Activated CD8-positive, alpha-beta memory T cell treated with anti-CD3 and anti-CD28 coated beads for 4 hours (primary cell): ENCODE results near the gene TSPAN9.
A peak's percentile ranks its signal among the peaks of the same experiment; 100 is the strongest.

Experiments
- DNase-seq, 2 donors: peaks; one replicate each; pipeline ENCODE4 v3.0.0-alpha.2; 2020; ENCODE audit warnings: low read depth in 2 of 2

Gene TSPAN9, protein sequence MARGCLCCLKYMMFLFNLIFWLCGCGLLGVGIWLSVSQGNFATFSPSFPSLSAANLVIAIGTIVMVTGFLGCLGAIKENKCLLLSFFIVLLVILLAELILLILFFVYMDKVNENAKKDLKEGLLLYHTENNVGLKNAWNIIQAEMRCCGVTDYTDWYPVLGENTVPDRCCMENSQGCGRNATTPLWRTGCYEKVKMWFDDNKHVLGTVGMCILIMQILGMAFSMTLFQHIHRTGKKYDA

DNA sequence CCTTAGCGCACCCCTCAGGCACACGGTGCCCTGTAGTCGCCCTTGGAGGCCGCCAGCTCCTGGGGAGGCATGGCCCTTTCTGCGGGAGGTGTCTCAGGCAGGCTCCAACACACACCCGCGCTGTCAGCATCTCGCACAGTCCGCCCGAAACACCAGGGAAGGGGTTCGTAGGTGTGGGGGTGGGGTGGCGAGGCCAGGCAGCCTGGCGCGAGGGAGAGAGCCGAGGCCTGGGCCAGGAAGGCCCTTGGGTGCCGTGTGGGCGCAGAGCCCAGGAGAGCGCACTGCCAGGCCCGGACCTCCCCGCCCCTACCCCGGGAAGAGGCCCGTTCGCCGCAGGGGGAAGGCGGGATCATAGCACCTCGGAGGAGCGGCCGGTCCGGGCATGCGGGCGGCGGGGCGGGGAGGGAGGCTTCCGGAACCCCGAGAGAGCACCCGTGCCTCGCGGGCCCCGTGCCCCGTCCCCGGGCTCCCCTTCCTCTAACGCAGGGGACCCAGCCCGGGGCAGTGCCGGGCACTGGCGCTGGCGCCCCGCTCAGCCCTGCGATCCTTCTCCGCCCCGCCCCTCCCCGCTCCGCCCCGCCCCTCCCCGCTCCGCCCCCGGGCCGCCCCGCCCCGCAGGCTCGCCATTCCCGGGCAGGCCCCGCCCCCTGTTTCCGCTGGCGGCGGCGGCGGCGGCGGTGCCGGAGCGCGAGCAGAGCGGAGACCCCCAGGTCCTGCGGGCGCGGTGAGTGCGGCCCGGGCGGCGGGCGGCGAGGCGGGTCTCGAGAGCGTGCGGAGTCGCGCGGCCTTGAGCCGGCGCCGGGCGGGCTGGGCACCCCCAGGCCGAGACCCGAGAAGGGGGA is at the start of gene TSPAN9:
Gene TSPAN9 (plus strand): TSS at position 650 of the 842 bp plus-strand sequence. CDS start 123,815 bp downstream, outside the sequence.
- peak; percentile 24 to 41 for DNase-seq

DNA sequence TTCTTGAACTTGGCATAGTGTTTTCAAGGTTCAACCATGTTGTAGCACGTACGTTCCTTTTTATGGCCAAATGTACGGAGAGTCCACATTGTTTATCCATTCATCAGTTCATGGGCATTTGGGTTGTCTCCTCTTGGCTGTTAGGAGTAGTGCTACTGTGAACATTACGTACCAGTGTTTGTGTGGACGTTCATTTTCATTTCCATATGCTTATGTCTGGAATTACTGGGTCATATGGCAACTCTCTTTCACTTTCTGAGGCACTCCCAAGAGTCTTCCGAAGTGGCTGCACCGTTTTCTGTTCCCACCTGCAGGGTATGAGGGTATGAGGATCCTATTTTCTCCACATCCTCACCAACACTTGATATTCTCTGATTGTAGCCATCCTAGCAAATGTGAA is 49.1 kb upstream of the TSPAN9 start:
- no peak for DNase-seq

DNA sequence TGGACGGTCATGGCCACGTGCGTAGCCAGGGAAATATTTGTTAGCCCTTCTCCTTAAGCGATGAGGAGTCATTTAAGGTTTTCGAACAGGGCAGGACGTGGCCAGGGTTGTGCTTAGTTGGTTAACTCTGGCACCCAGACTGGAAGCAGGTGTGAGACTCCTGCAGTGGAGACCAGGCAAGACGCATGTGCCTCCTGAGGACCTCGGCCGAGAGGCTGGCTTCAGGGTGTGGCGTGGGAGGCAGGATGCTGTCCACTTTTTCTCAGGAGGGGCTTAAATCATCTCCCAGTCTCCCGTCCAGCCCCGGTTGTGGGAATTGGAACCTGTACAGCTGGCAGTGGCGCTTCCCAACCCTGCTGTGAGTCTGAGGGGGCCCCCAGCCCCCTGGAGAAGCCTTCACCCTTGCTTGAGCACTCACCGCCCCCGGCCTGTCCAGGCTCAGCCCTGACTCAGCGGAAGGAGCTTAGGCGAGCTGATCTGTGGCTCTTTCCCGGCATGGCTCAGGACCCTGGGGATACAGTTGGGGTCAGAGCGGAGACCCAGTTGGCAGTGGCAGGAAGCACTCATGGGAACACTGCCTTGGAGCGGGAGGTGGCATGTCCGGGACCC is 46.3 kb upstream of the TSPAN9 start:
- no peak for DNase-seq

DNA sequence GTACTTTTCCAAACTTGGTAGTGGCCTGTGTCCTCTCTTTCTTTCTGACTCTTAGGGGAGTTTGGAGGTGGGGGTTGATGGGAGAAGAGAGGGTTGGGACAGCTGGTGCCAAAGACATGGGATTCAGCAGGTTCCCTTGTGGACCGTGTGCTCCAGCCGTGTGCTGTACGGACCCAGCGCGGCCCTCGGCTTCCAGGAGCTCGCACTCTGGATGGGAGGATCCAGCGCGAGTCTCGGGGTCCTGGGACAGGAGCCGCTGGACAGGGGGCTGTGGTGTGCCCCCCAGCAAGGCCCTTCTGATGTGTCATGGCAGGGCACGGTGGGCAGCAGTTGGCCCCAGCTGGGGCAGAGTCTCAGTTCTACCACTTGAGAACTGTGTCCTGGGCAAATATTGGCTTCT is 45.0 kb upstream of the TSPAN9 start:
- DNase-seq, result no peak

DNA sequence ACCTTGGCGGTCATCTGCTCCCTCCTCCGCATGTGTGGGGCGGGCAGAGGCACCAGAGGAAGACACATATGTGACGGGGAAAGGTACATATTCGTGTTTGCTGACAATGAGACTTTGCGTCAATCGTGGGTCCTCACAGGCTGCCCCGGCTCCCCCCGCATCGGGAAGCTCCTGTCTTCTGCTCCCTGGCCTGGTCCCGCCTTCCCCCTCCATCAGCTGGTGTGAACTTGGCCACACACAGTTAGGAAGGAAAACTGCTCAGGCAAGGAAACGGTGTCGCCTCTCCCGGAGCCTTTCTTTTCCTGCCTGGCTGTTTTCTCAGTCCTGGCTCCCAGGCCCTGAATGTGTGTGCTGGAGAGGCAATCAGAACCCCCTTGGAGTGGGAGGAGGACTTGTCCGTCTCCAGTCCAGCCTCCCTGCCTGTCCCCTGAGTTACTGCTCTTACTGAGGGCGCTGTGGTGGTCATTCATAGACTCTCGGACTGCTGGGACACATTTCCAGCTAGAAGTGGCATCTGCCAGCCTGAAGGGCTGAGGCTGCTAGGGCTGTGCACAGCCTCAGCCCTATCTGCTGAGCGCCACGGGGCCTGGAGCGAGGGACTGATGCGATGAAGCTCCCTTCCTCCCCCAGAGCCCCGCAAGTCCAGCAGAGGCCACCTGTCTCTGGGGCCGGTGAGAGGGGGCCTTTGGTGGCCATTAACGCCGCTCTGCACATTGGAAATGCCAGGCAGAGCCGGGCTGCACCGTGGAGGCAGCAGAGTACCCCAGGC is 44.2 kb upstream of the TSPAN9 start:
- no peak for DNase-seq

DNA sequence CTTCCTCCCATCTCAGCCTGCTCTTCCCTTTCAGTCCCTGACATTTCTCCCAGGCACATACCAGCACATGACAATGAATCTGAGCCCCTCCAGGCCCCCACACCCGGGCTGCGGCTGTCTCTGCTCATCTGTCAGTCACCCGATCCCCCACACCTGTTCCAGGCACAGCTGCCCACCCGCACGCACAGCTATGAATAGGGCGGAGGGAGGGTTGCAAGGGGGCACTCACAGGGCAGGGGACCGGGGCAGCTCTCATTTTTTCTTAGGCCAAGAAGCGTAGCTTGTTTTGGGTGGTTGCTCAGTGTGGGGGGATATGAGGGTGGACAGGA is 43.7 kb upstream of the TSPAN9 start:
- DNase-seq, result no peak

DNA sequence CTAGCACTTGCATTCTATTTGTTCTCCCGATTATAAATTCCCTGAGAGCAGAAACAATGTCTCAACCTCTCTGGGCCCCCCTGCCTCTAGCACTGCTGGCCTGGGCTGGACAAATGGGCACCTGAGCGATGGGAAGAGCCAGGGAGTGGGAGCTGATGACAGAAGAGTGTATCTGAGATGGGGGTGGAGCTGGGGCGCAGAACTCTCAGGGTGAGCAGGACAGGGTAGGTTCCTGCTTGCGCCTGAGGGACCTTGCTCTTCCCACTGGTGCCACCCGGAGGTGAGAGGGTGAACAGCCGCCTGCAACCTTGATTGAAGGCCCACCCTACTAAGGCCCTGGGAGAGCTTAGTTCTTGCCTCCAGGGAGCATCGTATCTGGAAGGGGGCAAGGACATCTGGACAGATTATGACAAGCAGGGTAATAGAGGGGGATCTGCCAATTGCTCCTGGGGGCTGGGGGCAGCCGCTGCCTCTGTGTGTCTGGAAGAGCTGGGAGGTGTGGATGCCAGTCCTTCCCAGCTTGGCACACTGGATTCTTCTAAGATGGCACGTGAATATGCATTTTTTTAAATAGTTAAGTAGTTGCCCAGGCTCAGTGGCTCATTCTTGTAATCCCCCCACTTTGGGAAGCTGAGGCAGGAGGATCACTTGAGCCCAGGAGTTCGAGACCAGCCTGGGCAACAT is 43.0 kb upstream of the TSPAN9 start:
- DNase-seq, result no peak

DNA sequence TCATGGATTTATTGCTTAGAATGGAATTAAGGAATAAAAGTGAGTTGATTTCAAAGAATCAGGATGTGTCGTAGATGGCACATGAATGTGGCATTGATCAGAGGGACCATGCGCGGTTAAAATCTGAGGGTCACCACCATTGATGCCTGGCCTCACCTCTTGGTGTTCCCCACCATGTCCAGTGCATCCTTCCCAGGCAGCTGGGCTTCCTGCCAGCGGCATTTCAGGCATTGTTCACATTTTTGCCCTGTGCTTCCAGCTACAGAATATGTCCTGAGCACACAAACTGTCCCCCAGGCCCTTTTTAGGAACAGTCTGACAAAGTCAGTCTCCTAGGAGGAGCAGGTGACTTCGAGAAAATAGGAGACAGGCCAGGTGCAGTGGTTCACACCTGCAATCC is 42.0 kb upstream of the TSPAN9 start:
- DNase-seq, result no peak

DNA sequence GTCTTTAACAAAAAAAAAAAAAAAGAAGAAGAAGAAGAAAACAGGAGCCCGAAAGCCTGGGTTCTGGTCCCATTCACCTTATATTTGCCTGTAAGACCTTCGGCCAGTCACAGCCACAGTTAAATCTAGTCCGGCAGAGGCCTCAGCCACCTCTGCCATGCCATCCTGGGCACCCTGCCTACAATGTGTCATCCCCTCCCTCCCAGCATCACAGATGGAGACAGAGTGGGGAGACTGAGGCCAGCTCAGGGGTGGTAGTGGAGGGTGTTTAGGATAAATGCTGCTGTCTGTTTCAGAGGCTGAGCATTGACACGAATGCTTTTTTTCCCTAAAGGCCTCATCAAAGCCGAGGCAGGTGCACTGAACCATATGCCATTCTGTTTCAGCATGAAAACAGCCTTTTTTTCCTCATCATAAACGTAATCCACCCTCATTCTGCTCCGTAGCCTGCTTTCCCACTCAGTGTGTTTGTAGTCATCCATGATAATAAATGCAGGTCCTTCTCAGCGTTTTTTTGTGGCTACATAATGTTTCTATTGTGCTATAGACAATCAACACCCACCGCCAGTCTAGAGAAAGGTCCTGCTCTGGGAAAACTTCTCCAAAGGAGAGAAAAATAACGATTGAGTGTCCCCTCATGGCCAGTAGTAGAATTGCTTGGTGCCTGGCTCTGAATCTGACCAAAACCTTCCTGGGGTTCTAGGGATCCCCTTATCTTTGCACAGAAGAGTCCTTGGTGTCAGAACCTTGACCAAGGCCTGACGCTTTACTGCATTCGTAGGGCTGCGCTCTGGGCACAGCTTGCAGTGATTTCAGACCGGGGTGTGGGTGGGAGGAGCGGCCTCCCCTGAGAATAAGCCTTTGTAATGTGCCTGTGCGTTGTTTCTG is 41.1 kb upstream of the TSPAN9 start:
- no peak for DNase-seq

DNA sequence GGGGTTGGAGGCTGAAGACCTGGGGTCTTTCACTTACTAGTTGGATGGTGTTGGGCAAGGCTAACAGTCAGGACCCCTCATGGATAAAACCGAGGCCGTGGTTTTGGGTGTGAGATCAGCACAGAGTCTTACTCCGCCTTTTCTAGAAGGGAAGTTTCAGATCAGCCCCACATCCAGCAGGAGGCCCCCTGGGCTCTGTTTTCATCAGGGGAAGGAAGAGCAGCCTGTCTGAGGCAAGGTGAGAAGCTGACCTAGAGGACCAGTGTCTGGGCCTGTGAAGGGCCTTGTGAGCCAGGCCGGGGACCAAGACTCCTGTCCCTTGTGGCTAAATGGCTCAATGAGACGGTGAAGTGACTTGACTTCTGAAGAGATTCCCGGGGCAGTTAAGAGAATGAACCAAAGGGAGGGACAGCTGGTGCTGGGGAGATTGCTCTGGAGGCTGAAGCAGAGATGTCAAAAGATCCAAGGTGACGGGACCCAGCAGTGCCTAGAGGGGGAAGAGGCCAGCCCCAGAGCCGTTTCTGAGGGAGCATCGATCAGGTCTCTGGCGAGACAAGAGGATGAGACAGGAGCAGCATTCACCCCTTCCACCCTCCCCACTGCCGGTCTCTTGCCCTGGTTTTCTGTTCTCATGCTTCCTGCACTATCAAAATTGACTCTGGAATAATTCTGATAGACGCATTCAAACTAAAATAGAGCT is 40.1 kb upstream of the TSPAN9 start:
- DNase-seq, result no peak

DNA sequence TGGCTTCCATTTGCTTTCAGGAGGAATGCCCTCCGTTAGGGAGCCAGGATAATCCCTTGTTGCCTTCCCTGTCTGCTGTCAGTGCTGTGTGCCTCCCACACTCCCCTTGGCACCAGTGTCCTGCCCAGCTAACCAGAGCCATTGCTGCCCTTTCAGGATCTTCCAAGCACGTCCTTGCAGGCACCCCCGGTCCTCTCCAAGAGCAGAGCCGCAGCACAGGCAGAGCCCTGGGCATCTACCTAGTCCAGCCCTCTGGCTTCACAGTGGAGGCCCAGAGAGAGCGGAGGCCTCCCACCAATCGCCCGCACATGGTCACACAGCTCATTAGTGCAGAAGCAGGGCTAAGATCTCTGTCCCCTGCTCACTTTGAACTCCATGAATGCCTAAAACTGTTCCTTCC is 39.0 kb upstream of the TSPAN9 start:
- DNase-seq, result no peak

DNA sequence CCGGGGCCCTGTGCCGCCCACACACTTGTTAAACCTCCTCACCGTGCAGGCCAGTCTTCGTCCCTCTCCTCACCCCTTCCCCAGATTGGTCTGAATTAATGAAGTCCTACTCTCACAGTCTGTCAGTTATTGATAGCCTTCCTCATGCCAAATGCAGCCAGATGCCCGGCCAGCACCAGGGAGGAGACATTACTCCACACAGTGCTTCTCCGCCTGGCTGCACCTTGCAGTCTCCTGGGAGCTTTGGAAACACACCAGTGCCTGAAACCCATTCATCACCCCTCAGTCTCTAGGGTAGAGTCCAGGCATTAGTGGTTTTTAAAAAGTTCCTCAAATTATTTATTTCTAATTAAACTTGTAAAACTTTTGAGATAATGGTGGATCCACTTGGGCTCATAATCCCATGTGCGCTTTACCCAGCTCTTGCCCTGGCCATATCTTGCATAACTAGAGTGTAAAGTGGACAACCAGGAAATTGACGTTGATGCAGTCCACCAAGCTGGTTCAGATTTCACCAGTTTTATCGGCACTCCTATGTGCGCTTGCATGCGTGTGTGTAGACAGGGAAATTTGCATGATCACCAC is 38.2 kb upstream of the TSPAN9 start:
- DNase-seq, result no peak

DNA sequence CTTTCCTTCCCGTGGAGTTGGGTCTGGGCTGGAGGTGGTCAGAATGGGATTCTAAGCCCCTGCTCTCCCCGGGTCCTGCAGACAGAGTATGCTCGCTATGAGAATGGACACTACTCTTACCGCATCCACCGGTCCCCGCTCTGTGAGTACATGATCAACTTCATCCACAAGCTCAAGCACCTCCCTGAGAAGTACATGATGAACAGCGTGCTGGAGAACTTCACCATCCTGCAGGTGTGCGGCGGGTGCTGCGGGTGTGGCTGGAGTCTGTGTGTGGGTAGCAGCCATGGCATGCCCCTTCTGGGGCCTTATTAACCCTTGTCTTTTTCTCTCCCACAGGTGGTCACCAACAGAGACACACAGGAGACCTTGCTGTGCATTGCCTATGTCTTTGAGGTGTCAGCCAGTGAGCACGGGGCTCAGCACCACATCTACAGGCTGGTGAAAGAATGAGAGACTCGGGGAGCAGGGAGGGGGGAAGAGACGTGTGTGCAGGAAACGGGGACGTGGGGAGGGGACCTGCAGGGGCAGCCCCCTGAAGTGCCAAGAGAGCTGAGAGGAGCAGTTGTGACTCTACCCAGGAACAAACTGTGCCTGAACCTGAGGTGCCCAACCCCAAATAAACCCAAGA is 37.0 kb upstream of the TSPAN9 start:
- DNase-seq, result no peak

DNA sequence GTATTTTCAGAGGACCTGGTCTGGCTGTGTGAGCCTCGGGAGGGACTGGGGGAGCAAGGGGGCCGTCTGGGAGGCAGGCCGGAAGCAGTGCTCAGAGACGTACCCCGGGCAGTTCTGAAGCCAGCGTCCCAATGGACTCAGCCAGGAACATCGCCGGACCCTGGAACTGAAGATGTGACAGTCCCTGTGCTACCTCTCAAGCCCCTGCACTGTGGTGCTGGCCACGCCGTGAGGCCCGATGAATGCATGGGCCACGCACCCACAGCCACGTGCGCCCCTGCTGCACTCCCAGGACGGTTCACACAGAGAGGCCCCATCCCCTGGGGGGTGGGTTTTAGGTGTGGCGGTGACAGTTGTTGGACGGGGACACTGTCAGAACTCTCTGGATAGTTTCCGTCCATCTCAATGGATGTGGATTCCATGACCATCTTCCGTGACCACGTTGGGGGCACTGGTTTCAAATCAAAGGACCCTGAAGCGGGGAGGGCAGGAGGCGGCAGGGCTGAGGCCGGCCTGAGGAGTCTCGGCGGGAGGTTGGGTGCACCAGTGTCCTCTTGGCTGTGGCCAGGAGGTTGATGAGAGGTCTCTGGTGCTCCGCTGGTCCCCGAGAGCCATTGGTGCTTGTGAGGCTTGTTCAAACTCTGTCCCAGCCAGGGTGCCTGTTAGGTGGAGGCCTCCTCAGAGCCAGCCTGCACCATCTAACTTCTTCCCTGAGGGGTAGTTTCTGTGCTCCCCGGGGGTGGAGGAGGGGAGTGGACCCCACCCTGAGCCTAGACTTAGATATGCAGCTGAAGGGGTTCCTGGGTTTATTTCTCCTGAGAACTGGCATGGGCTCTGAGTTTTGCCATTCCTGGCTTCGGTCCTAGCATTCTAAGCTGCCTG is 36.3 kb upstream of the TSPAN9 start:
- no peak for DNase-seq

DNA sequence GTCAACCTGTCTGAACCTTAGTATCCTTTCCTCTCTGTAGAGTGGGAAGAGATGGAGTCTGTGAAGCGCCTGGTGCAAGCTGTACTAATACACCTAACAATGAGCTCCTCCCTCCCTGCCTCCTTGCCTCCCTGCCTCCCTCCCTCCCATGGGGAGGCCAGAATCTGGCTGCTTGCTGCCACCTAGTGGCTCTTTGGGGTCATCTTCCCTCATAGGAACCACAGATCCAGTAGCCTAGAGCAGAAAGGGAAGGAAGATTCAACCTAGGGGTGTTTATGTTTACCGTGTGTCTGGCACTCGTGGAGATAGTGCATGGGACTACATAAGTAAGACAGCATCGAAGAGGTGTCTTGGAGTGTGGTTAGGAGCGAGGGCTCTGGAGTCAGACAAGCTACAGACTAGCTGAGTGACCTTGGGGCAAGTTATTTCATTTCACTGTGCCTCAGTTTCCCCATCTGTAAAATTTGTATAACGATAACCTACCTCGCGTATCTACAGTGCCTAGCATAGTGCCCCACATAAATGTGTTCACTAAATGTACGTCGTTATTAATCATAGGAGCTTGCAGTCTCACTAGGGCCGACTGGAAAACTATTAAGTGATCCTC is 35.5 kb upstream of the TSPAN9 start:
- DNase-seq, result peak in 1 of 2 donors; percentile 9

DNA sequence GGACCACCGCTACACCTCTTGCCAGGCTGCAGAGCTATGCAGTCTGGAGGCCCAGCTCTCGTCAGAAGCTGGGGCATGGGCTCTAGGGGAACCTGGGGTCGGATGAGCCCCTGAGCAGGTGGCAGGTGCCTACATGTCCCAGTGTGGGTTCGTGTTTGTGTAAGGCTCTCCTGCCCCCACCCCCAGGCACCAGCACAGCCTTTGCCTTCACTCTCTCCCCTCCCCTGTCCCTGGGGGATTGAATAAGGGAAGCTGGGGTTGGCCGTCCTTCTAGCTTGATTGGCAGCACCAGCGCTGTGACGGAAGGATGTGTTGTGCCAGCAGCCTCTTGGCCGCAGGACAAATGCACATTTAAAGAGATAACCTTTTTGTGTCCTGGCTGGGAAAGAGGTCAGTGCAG is 34.8 kb upstream of the TSPAN9 start:
- no peak for DNase-seq

DNA sequence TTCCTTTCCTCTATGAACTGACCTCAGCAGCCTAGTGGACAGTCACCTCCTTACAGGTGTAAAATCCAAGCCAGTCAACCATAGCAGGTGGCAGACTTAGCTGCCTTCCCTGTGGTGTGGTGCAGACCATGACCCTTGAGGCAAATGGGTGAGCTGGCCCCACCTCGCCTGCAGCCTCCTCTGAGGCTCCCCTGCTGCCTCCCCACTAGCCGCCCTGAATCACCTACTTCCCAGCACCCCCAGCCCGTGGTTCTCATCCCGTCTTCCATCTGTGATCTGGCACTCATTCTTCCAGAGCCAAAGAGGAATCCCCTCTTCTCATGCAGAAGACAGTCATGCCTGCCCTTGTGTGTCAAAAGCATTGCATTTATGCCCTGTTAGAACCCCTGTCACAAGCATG is 34.4 kb upstream of the TSPAN9 start:
- DNase-seq, result no peak

DNA sequence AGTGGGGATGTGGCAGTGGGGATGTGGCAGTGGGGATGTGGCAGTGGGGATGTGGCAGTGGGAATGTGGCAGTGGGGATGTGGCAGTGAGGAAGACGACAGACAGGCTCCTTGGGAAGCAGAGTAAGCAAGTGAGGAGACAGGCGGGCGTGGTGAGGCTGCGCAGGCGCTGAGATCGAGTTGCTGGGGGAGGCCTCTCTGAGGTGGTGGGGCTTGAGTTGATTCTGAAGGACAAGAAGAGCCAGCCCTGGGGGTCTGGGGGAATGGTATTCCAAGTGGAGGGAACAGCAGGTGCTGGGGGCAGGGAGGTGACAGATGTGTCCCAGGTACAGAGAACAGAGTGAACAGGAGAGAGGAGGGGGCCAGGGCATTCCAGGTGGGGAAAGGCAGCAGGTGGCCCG is 33.8 kb upstream of the TSPAN9 start:
- no peak for DNase-seq
